ENCODE measurements around the gene ATN1.

ATN1 gene

GRCh38 chr12:6957151-6957701 lies 29.5 kb downstream of the ATN1 start:
- DNase-seq (ENCODE audit: low spot score), result no peak
- peak overlapping the region; percentile 66 for H3K27ac ChIP-seq
- TF ChIP-seq, protein P1, sequence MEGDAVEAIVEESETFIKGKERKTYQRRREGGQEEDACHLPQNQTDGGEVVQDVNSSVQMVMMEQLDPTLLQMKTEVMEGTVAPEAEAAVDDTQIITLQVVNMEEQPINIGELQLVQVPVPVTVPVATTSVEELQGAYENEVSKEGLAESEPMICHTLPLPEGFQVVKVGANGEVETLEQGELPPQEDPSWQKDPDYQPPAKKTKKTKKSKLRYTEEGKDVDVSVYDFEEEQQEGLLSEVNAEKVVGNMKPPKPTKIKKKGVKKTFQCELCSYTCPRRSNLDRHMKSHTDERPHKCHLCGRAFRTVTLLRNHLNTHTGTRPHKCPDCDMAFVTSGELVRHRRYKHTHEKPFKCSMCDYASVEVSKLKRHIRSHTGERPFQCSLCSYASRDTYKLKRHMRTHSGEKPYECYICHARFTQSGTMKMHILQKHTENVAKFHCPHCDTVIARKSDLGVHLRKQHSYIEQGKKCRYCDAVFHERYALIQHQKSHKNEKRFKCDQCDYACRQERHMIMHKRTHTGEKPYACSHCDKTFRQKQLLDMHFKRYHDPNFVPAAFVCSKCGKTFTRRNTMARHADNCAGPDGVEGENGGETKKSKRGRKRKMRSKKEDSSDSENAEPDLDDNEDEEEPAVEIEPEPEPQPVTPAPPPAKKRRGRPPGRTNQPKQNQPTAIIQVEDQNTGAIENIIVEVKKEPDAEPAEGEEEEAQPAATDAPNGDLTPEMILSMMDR (conservative IDR thresholded peaks at IDR 0.05; ENCODE audit: low read depth), result no peak
- CTCF ChIA-PET, result no interaction called here
- POLR2A ChIA-PET (ENCODE audit: low non-redundant PET), result no interaction called here

GRCh38 chr12:6957741-6958608 lies 30.2 kb downstream of the ATN1 start:
- CTCF ChIA-PET, result no interaction called here
- TF ChIP-seq, protein P1 (conservative IDR thresholded peaks at IDR 0.05; ENCODE audit: low read depth), result no peak
- POLR2A ChIA-PET (ENCODE audit: low non-redundant PET), result interaction anchor here (1.3 kb wide), 1 partner anchor 11 kb away, joined by 5 read pairs; no protein-coding TSS in a partner anchor
- no peak for DNase-seq (ENCODE audit: low spot score)
- H3K27ac ChIP-seq, result peak overlapping the region; percentile 66

GRCh38 chr12:6958609-6959057 lies 30.9 kb downstream of the ATN1 start:
- DNase-seq (ENCODE audit: low spot score), result no peak
- TF ChIP-seq, protein P1 (conservative IDR thresholded peaks at IDR 0.05; ENCODE audit: low read depth), result no peak
- CTCF ChIA-PET, result interaction anchor here (0.5 to 1.3 kb wide), 2 partner anchors 14 to 60 kb away, joined by 4 to 5 read pairs; partner anchors contain the start of gene LPCAT3
- POLR2A ChIA-PET (ENCODE audit: low non-redundant PET), result interaction anchor here (1.3 kb wide), 1 partner anchor 12 kb away, joined by 5 read pairs; no protein-coding TSS in a partner anchor
- peak overlapping the region; percentile 66 for H3K27ac ChIP-seq

DNA sequence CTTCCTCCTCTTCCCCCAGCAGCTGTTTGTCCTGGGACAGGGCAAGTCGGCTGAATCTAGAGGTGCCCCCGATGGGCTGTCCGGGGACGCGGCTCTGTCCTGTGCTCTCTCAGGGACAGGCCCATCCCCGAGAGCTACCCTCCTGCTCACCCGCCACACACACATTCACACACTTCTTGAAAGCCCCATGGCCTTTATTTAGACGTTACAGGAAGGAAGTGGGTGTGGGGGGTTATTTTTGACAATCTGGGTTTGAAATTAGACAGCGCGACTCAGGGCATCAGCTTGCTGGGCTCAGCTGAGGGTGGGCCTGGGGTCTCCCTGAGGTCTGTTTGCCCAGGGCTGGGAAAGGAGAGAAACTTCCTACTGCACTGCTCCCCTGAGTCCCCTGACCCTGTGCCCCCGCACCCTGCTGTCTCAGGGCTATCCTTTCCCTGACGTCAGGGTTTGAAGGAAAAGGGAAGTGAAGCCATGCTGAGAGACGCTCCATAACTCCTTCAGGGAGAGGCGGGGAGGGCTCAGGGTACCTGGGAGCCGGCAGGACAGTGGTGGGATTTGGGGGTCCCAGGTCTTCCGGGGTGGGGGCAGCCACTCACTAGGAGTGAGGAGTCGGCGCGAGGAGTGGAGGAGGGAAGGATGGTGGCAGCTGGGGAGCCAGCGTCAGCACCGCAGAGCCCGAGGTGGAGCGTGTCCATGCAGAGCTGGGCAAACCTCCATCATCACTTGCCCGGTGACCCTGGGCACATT lies 31.5 kb downstream of the ATN1 start:
- ChIA-PET POLR2A (ENCODE audit: low non-redundant PET) (interaction anchor here (1.3 kb wide), 1 partner anchor 13 kb away, joined by 5 read pairs; no protein-coding TSS in a partner anchor), CTCF (interaction anchor here (0.5 to 1.3 kb wide), 3 partner anchors 12 to 59 kb away, joined by 3 to 5 read pairs (median 4); partner anchors contain the start of gene LPCAT3)
- TF ChIP-seq, protein P1 (conservative IDR thresholded peaks at IDR 0.05; ENCODE audit: low read depth), result no peak
- peak overlapping the region; percentile 66 for H3K27ac ChIP-seq
- no peak for DNase-seq (ENCODE audit: low spot score)

DNA sequence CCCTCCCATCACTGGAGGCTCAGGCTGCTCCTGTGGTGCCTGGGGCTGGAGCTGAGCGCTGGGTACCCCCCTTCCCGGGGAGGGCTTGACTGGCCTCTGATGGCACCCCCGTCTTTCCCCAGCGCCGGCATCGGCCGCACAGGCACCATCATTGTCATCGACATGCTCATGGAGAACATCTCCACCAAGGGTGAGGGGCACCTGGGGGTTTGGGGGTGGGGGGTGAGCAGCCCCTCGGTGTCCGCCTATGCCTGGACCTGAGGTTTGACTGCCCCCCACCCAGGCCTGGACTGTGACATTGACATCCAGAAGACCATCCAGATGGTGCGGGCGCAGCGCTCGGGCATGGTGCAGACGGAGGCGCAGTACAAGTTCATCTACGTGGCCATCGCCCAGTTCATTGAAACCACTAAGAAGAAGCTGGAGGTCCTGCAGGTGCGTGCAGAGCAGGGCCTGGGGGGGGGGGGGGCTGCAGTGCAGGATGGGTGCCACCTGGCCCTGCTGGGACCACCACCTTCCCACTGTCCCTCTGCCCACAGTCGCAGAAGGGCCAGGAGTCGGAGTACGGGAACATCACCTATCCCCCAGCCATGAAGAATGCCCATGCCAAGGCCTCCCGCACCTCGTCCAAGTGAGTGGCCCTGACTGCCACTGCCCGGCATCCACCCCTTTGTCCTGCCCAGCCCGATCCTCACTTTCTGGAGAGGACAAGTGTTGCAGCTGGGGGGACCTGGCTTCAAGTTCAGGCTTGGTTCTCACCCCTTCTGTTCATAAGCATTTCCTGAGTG lies 32.2 kb downstream of the ATN1 start:
- no peak for DNase-seq (ENCODE audit: low spot score)
- ChIA-PET POLR2A (ENCODE audit: low non-redundant PET) (interaction anchor here (2.4 to 2.7 kb wide), 2 partner anchors 14 to 16 kb away, joined by 12 to 24 read pairs; partner anchors contain the start of genes C12orf57 and RNU7-1), CTCF (interaction anchor here (0.6 to 2.5 kb wide), 6 partner anchors 8 to 140 kb away, joined by 3 to 5 read pairs (median 3); no protein-coding TSS in a partner anchor)
- peak overlapping the region; percentile 72 for H3K27ac ChIP-seq
- TF ChIP-seq, protein P1 (conservative IDR thresholded peaks at IDR 0.05; ENCODE audit: low read depth), result no peak
